Measurements from ENCODE around the gene C2orf49.

Gene C2orf49

DNA sequence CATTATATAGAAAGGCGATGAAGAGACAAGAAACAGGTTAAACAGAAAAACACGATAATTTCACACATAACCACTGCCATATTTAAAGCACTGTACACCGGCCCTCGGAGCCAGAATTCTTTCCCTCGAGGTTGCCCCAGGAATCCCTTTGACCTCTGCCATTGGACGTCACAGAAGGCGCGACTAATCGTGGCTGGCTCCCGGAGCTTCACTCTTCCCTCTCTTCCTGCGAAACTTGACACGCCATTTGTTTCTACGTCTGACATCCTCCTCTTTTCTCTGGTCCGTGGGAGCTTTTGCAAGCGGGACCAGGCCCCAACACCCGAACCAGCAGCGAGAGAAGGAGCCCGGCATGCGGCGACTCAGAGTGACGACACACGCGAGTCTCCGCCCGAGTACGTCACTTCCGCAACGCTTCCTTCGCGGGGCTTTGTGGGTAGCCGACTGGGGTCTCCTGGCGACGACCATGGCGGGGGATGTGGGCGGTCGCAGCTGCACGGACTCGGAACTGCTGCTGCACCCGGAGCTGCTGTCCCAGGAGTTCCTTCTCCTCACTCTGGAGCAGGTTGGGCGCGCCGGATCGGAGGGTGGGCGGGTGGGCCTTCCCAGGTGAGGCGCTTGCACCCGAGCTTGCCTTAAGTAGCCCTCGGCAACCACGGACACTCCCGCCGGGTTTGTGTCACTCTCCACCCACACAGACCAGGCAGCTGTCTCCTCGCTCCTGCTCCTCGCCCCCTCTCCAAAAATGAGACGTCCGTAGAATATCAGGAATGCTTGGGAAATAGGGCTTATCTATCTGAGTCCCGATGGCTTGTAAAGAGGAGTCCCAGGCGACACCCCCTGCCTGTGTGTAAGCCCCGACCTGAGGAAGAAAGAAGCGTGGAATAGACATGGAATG is at the start of gene C2orf49:
Gene C2orf49 (plus strand): TSS at position 419 of the 898 bp plus-strand sequence. CDS start 48 bp downstream, at position 467.
- peak; percentile 92 to 95 for DNase-seq
- TF ChIP-seq POLR2A (IDR thresholded peaks at IDR 0.05; ENCODE audit: low read length) (peak; percentile 46), GATA1 (IDR thresholded peaks at IDR 0.05; ENCODE audit: low read depth, low read length) (no peak)

DNA sequence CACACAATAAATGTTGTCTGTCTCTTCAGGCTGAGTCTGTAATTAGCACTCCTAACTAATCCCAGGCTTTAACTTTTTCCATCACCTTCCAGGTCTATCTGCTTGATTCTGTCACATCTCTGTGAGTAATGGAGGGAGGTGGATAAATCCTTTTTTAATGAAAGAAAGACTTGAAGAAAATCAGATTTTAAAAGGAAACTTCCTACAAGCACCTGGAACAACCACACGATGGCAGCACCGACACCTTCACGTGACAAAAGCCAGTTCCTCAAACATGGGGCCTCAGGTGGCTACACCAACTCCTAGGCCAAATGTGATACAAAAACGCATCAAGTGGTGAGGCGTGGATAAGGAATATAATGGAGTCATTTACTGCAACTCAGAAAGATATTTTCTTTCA is 49.6 kb upstream of the C2orf49 start:
- DNase-seq = peak; percentile 62 to 74
- TF ChIP-seq GATA1 (IDR thresholded peaks at IDR 0.05; ENCODE audit: low read depth, low read length) = no peak
- no peak for TF ChIP-seq POLR2A (IDR thresholded peaks at IDR 0.05; ENCODE audit: low read length)

DNA sequence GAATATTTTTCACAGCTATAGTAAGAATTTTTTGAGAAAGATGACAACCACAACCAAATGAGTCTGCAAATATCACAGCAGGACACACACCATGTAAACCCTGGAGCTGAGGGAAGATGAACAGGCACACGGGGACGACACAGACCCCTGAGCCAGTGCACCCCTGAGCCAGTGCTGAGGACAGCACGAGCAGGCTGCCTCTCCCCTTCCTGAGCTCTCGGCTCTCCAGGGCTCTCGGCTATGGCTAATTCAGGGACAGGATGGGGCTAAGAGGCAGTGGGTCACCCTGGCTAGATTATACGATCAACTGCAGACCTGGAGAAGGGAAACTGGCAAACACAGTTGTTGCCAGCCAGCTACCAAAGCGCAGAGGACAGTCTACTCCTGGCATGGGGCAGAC is 49.2 kb upstream of the C2orf49 start:
- no peak for DNase-seq
- TF ChIP-seq GATA1 (IDR thresholded peaks at IDR 0.05; ENCODE audit: low read depth, low read length) (no peak), POLR2A (IDR thresholded peaks at IDR 0.05; ENCODE audit: low read length) (no peak)

DNA sequence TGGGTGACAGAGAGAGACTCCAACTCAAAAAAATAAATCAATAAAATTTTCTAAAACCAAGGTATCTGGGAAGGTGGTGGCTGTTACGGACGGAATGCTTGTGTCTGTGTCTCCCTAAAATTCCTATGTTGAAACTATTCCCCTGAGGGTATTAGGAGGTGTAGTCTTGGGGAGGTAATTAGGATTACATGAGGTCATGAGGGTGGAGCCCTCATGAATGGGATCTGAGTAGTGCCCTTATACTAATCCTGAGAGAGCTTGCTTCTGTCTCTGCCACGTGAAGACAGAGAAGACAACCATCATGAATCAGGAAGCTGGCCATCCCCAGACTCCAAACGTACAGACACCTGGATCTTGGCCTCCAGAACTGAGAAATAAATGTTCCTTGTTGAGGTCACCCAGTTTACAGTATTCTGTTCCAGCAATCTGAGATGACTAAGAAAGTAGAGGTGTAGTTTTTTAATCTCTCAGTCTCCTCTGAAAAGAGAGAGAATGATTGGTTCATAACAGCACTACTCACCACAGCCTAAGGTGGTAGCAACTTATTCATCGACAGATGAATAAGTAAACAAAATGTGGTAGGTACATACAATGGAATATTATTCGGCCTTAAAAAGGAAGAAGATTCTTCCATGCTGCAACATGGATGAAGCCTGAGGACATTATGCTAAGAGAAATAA is 46.2 kb upstream of the C2orf49 start:
- TF ChIP-seq GATA1 (IDR thresholded peaks at IDR 0.05; ENCODE audit: low read depth, low read length) = no peak
- no peak for TF ChIP-seq POLR2A (IDR thresholded peaks at IDR 0.05; ENCODE audit: low read length)
- no peak for DNase-seq

DNA sequence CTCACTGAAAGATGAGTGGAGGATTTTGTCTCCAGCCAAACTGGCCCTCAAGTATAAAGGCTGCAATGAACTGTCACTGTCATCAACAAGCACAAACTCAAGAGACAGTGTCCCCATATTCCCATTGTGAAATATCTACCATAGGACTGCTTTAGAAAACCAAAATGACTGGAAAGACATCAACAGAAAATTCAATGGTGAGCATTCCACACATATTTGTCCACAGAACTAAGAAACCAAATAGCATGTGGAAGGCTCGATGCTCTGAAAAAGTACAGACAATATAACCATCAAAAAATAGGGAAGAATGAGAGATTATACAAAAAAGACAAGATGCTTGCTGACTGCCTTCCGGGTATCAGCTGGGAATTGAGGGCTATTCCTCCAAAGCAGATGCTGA is 45.4 kb upstream of the C2orf49 start:
- TF ChIP-seq POLR2A (IDR thresholded peaks at IDR 0.05; ENCODE audit: low read length) = no peak
- TF ChIP-seq GATA1 (IDR thresholded peaks at IDR 0.05; ENCODE audit: low read depth, low read length) = no peak
- DNase-seq = no peak

DNA sequence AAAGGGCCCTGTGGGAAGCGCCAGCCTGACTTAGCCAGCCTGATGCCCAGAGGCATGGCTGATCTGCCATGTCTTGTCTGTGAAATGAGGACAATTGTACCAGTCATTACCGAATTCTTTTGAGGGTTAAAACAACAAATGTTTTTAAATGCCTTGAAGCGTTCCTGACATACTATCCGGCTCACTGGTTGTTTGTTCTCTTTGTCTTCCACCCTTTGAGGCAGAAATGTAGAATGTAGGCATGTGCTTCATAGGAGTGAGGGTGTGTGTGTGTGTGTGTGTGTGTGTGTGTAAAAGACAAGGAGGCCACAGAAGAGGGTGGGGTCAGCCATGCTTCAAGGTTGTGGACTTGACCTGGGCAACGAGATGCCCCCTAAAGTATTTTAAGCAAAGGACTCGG is 43.3 kb upstream of the C2orf49 start:
- DNase-seq = no peak
- TF ChIP-seq GATA1 (IDR thresholded peaks at IDR 0.05; ENCODE audit: low read depth, low read length) (no peak), POLR2A (IDR thresholded peaks at IDR 0.05; ENCODE audit: low read length) (no peak)

DNA sequence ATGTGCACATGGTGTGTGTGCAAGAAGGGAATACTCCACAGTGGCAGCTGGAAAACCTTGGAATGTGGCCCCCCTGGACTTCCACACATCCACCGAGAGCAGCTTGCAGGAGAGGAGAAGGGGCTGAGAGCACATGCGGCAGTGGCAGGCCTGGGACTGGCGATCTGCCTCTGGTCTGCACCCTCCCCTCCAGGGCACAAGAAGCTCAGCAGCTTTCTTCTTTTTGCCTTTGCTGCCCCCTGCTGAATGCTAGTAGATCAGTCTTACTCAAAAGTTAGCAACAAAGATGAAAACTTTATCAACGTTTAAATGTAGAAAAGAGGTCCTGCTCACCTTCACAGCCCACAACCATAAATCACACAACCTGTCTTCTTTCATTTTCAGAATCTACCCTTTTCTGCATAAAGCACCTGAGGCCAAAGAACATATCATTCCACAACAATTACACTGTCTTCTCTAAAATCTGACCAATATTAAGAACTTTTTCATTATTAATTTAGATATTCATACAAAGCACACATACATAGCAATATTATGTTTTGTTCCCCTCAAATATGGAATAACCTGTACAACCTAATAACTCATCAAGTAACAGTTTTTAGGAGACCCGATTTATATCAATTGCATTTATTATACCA is 42.4 kb upstream of the C2orf49 start:
- peak; percentile 74 for DNase-seq
- no peak for TF ChIP-seq GATA1 (IDR thresholded peaks at IDR 0.05; ENCODE audit: low read depth, low read length)

DNA sequence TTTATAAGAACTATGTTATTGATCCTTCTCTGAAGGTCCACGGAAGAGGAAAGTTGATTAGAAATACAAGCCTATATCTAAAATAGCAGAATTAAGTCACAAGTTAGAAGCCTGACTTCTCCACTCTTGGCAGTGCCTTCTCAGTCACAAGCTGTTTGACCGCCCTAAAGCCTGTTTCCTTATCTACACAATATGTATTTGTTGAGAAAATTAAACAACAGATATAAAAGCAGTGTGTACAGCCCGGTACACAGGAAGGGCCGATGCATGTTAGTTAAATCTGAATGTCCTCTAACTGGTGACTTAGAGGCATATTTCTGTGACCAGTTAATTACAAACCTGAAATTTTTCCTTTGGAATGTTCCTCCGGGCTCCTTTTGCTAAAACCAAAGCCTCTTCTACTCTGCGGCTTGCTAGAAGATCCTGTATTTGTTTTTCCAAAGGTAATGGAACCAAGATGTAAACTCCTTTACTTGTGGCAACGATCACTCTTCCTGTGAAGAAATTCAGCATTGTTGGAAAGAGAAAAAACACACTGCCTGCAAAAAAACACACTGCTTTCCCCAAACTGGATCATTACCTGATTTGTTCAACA is 41.2 kb upstream of the C2orf49 start:
- TF ChIP-seq GATA1 (IDR thresholded peaks at IDR 0.05; ENCODE audit: low read depth, low read length) = no peak
- DNase-seq = no peak

DNA sequence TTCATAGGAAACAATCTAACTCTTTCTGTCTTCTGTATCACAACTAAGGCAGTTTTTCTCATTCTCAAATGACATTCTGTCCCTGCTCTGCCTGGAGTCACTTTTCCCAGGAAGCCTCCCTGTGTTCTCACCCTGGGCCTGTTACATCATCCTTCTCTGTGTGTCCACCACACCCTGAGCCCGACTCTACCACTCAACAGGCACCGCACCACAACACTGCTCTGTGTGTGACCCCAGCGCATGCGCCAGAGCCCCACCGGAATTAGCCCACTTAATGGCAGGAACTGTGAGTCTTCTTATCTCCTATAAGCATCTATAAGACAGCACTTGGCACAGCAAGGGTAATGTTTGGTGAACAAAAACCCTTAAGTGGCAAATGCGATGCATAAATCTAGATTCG is 40.1 kb upstream of the C2orf49 start:
- TF ChIP-seq POLR2A (IDR thresholded peaks at IDR 0.05; ENCODE audit: low read length) (no peak), GATA1 (IDR thresholded peaks at IDR 0.05; ENCODE audit: low read depth, low read length) (no peak)
- DNase-seq = no peak

DNA sequence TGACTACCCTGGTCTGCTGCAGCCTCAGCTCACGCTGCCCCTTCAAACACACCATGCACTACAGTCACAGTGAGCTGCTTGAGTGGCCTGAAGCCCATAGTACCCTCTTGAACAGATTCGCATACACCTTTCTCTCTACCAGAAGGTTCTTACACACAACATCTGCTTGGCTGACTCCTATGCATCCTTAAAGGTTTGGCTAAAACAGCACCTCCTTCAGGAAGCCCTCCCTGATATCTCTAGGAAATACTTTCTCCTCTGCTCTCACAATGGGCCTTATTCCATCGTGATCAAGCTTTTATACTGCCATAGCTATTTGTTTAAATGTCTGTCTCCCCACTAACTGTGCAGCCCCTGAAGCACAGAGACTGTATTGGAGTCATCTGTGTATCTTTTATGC is 39.3 kb upstream of the C2orf49 start:
- TF ChIP-seq GATA1 (IDR thresholded peaks at IDR 0.05; ENCODE audit: low read depth, low read length) = no peak
- no peak for TF ChIP-seq POLR2A (IDR thresholded peaks at IDR 0.05; ENCODE audit: low read length)
- DNase-seq = no peak

DNA sequence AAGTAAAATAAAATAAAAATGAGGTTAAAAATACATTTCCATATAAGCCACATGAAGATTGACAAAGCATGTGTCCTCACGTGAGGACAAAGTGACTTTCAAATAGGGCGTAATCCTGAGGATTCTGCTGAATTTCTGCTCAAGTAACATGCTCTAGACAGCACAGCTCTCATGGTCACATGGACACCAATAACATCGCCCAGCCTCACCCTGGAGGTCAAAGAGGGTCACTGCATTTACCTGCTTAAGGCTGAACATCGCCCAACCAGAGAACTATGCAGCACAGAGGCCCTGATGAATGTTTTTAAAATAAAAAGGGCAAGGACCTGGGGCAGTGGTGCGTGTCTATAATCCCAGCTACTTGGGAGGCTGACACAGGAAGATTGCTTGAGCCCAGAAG is 38.0 kb upstream of the C2orf49 start:
- DNase-seq = peak in 1 of 2 experiments; percentile 20
- TF ChIP-seq GATA1 (IDR thresholded peaks at IDR 0.05; ENCODE audit: low read depth, low read length) = no peak
- no peak for TF ChIP-seq POLR2A (IDR thresholded peaks at IDR 0.05; ENCODE audit: low read length)

DNA sequence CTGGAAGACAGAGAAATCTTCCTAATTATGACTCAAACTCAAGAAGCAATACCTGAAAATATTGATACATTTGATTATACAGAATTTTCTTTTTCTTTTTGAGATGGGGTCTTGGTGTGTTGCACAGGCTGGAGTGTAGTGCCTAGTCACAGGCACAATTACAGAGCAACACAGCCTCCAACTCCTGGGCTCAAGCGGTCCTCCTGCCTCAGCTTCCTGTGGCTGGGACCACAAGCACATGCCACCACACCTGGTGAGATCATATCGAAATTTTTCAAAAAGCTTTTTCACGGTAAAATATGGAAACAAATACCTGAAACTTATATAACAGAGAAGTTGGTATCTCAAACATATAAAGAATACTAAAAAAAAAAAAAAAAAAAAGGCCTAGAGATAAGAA is 35.7 kb upstream of the C2orf49 start:
- TF ChIP-seq GATA1 (IDR thresholded peaks at IDR 0.05; ENCODE audit: low read depth, low read length) (no peak), POLR2A (IDR thresholded peaks at IDR 0.05; ENCODE audit: low read length) (no peak)
- DNase-seq = no peak

DNA sequence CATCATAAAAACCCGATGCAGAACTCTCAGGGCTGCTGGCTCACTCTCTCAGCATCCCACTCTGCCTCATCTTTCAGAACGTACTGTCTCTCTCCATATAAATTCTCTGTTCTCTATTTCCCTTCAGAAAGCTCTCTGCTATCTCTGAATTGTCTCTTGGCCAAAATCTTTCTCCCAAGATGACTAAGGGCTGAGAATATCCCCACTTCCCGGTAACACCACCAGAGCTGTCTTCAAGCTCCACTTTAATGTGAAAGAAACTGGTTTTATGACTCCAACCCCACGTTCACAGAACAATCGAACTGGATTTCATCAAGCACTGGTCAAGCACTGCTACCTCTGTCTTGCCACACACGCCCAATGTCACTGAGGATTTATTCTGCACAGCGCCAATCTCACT is 30.2 kb upstream of the C2orf49 start:
- DNase-seq = no peak
- no peak for TF ChIP-seq GATA1 (IDR thresholded peaks at IDR 0.05; ENCODE audit: low read depth, low read length)
- TF ChIP-seq POLR2A (IDR thresholded peaks at IDR 0.05; ENCODE audit: low read length) = no peak

DNA sequence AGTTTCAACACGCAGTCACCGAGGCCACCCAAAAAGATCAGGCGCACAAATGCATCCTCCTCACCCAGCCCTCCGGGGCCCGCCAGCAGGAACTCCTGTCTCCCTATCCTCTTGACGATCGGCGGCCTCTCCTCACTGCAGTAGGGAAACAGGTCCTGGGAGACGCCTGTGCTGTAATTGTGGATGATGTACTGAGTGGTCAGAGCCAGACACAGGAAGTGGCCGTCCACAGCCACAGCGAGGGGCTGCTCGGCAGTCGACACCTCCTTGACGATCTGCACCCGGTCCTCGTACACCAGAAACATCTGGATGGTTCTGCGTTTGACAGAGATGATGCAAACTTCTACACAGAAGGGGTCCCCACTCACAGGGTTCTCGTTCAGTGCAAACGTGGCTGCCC is 29.8 kb upstream of the C2orf49 start:
- TF ChIP-seq GATA1 (IDR thresholded peaks at IDR 0.05; ENCODE audit: low read depth, low read length) = no peak
- no peak for TF ChIP-seq POLR2A (IDR thresholded peaks at IDR 0.05; ENCODE audit: low read length)
- no peak for DNase-seq

Data from erythroblast (primary cell).